Skeletal muscle tissue (tissue), 4 donors: Measurements from ENCODE around the gene ENPP6. TPM values are rescaled to one million over a fixed set of nuclear protein-coding genes. Genes with fewer than 3 reads are reported as not detected.
"Not testable (repeated sequence)": the region's sequence is repeated elsewhere in the genome, so short reads cannot be mapped to it uniquely, and the experiment has no call there.

Experiments used
- H3K27ac ChIP-seq: one replicate; pipeline ENCODE4 v1.7.0; 2013; ENCODE audit warnings: mild to moderate bottlenecking, low read depth, low read length, inconsistent platforms
- H3K27me3 ChIP-seq, 3 donors: one replicate each; pipeline ENCODE4 v1.7.0; 2013; ENCODE audit warnings: low read length in 3 of 3; ENCODE audit not compliant: control insufficient read depth in 3 of 3, insufficient read depth in 3 of 3
- H3K36me3 ChIP-seq, 3 donors: one replicate each; pipeline ENCODE4 v1.7.0; 2013; ENCODE audit warnings: low read length in 3 of 3; ENCODE audit not compliant: control insufficient read depth in 3 of 3, insufficient read depth in 3 of 3
- H3K4me1 ChIP-seq, 3 donors: one replicate each; pipeline ENCODE4 v1.7.0; 2013; ENCODE audit warnings: low read length in 3 of 3, mild to moderate bottlenecking in 3 of 3; ENCODE audit not compliant: control insufficient read depth in 3 of 3, insufficient read depth in 3 of 3
- H3K4me3 ChIP-seq, 3 donors: one replicate each; pipeline ENCODE4 v1.7.0; 2013; ENCODE audit warnings: low read length in 3 of 3
- H3K9ac ChIP-seq, 3 donors: one replicate each; pipeline ENCODE4 v1.7.0; 2013; ENCODE audit warnings: low read length in 3 of 3, mild to moderate bottlenecking in 3 of 3, moderate library complexity in 2 of 3, low read depth in 1 of 3
- H3K9me3 ChIP-seq, 3 donors: one replicate each; pipeline ENCODE4 v1.7.0; 2013; ENCODE audit warnings: low read length in 3 of 3; ENCODE audit not compliant: control insufficient read depth in 3 of 3
- total RNA-seq: library from RNA; depleted of rRNA; stranded (reverse); fragments of >200 nt; gene quantifications from one replicate; pipeline ENCODE4 v1.2.3, GENCODE V29; 2014
- donor health status: Osteomylitis.

Gene ENPP6
- total RNA-seq, 1 donor from 2014 or later, result 6.3 TPM

DNA sequence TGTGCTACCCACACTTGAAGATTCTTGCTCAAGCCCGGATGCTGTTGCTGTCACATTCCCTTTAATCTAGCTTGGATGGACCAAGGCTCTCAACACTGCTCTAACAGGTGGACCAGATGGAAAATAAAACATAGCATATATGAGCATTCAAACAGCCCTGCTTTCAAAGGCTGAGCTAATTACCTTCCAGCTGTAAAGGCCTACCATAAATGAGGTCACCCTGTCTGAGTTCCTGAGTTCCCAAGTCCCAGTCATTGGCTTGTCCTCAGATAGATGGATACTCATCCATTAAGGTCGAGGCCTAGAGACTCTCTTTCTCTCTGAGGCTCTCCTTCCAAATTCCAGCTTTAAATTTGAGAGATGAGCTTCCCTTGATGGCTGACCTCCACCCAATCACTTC, 165.1 kb downstream of the ENPP6 start:
- H3K4me1 ChIP-seq, result no peaks in the 10 kb centered on the region
- no peaks in the 10 kb centered on the region for H3K9me3 ChIP-seq
- H3K27ac ChIP-seq, result no peak overlapping the region
- no peaks in the 10 kb centered on the region for H3K27me3 ChIP-seq
- H3K4me3 ChIP-seq, result no peak overlapping the region
- no peaks in the 10 kb centered on the region for H3K36me3 ChIP-seq
- no peak overlapping the region for H3K9ac ChIP-seq

DNA sequence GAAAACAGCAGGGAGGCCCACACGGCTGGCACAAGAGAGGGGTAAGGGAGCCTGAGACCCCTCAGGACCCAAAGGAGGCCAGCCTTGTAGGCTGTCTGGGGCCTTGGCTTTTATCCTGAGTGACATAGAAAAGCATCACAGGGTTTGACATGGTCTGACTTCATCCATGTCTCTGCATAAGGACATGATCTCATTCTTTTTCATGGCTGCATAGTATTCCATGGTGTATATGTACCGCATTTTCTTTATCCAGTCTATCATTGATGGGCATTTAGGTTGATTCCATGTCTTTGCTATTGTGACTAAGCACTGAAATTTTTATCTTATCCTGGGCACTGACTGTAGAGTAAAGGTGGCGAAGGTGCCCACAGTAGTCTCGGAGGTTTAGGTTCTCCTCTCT, 166.4 kb downstream of the ENPP6 start:
- H3K27ac ChIP-seq, H3K9me3 ChIP-seq, H3K9ac ChIP-seq, H3K4me3 ChIP-seq, H3K4me1 ChIP-seq, H3K36me3 ChIP-seq, H3K27me3 ChIP-seq: not testable (repeated sequence)

DNA sequence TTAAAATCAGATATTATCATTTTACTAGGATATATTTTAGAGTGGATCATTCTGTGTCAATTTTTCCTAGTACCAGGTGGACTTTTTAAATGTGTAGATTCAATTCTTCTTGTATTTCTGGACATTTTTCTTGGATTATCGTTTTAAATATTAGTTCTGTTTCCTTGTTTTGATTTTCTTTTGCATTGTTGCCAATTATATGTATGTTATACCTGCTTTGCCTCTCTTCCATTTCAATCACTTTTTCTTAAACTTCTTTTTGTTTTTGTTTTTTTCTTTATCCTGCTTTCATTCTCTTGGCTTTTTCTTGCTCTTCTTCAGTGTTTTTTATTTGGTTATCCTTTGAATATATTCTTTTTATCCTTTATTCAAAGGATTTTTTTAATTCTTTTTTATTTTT, 171.5 kb downstream of the ENPP6 start:
- H3K4me3 ChIP-seq, result no peak overlapping the region
- H3K36me3 ChIP-seq, result no peaks in the 10 kb centered on the region
- no peak overlapping the region for H3K9ac ChIP-seq
- H3K4me1 ChIP-seq, result no peaks in the 10 kb centered on the region
- no peak overlapping the region for H3K27ac ChIP-seq
- H3K27me3 ChIP-seq, result peaks cover 0 to 5% (median 0%) of the 10 kb centered on the region in 3 donors
- H3K9me3 ChIP-seq, result peaks cover 0 to 14% (median 0%) of the 10 kb centered on the region in 3 donors

DNA sequence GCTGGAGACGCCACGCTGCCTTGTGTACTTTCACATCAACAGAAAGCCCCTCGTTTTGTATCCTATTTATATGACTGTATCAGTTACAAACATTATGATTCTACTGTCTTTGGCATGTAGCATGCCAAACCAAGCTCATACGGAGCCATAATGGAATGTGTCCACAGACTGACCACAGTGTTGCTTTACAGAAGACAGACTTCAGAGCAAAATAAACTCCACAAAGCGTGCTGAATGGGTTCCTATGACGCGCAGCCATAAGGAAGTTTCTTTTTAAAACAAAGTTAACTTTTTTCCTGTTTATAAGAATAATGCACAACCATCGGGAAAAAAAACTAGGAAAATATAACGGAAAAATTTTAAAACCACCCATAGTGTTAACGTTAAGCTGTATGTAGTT, 176.5 kb downstream of the ENPP6 start:
- no peak overlapping the region for H3K27ac ChIP-seq
- H3K9me3 ChIP-seq, result peaks cover 0 to 6% (median 4%) of the 10 kb centered on the region in 3 donors
- H3K36me3 ChIP-seq, result no peaks in the 10 kb centered on the region
- peaks cover 0 to 5% (median 0%) of the 10 kb centered on the region in 3 donors for H3K4me1 ChIP-seq
- peaks cover 0 to 16% (median 0%) of the 10 kb centered on the region in 3 donors for H3K27me3 ChIP-seq
- H3K4me3 ChIP-seq, result no peak overlapping the region
- H3K9ac ChIP-seq, result no peak overlapping the region

DNA sequence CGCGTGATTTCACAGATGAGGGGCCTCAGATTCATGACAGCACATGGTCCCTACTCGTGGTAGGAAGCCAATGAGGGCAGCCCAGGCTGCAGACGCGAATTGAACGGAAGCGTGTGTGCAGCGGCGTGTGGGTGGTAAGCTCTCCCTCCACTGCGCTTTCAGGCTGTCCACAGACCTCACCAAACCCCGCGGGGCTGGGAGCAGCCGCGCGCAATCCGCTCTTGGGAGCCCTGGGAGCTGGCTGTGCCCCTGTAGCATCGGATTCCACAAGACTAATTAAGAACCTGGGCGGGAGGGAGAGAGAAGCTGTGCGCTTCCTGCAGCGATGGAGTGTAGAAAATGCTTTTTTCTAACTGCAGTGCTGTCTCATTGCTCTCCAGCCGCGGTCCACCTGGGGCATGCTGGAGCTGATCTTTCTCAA, 177.7 kb downstream of the ENPP6 start:
- Histone ChIP-seq H3K36me3 (no peaks in the 10 kb centered on the region), H3K4me3 (peak overlapping the region in 1 of 3 donors; percentile 43), H3K4me1 (peaks cover 0 to 5% (median 0%) of the 10 kb centered on the region in 3 donors), H3K9me3 (peaks cover 0 to 4% (median 3%) of the 10 kb centered on the region in 3 donors), H3K9ac (no peak overlapping the region), H3K27me3 (peaks cover 0 to 16% (median 0%) of the 10 kb centered on the region in 3 donors), H3K27ac (no peak overlapping the region)
